NT2/D1 (cell line): ENCODE data around the gene PFN3.
A peak's percentile ranks its signal among the peaks of the same experiment; 100 is the strongest.

Experiments used
- DNase-seq: peaks from one replicate; pipeline ENCODE4 v3.0.0-alpha.2; 2011; ENCODE audit warnings: low read depth, low spot score
- H3K27me3 ChIP-seq: 2 replicates; pipeline ENCODE4 v1.6.0; 2011; ENCODE audit warnings: mild to moderate bottlenecking; ENCODE audit not compliant: insufficient read length, insufficient read depth
- H3K36me3 ChIP-seq: 2 replicates; pipeline ENCODE4 v1.6.1; 2011; ENCODE audit warnings: mild to moderate bottlenecking, low read length, mixed read lengths; ENCODE audit not compliant: insufficient read depth, insufficient read length
- H3K4me1 ChIP-seq: 2 replicates; pipeline ENCODE4 v1.5.1; 2011; ENCODE audit not compliant: insufficient read depth, insufficient read length
- H3K4me3 ChIP-seq: 2 replicates; pipeline ENCODE4 v1.5.1; 2011; ENCODE audit warnings: low read depth; ENCODE audit not compliant: insufficient read length
- H3K9ac ChIP-seq: 2 replicates; pipeline ENCODE4 v1.6.0; 2011; ENCODE audit warnings: low read depth; ENCODE audit not compliant: insufficient read length
- H3K9me3 ChIP-seq: 2 replicates; pipeline ENCODE4 v1.5.1; 2011; ENCODE audit warnings: mild to moderate bottlenecking, low read length; ENCODE audit not compliant: insufficient read depth
- SUZ12 ChIP-seq: IDR thresholded peaks from 2 replicates; pipeline ENCODE4 v1.6.1; 2011; ENCODE audit not compliant: insufficient read length, insufficient read depth; ENCODE audit errors: extremely low read depth
- YY1 ChIP-seq: IDR thresholded peaks from 2 replicates; pipeline ENCODE4 v1.6.1; 2011; ENCODE audit not compliant: insufficient read length, insufficient read depth
- ZNF274 ChIP-seq: IDR thresholded peaks from 2 replicates; pipeline ENCODE4 v1.6.1; 2011; ENCODE audit warnings: mild to moderate bottlenecking, low read depth, low read length

The PFN3 gene

GRCh38 chr5:177445917-177446199, 45.4 kb upstream of the PFN3 start:
- TF ChIP-seq ZNF274 (no peak), SUZ12 (no peak), YY1 (no peak)
- peak overlapping the region; percentile 76 for H3K4me3 ChIP-seq
- no peak for DNase-seq
- H3K4me1 ChIP-seq, result peaks cover 23% of the 10 kb centered on the region
- no peaks in the 10 kb centered on the region for H3K9me3 ChIP-seq
- peaks cover 6% of the 10 kb centered on the region for H3K27me3 ChIP-seq
- H3K36me3 ChIP-seq, result peaks cover 35% of the 10 kb centered on the region
- H3K9ac ChIP-seq, result peak overlapping the region; percentile 91

- no peak for TF ChIP-seq SUZ12
- no peak for TF ChIP-seq YY1
- Histone ChIP-seq H3K9ac (no peak overlapping the region), H3K9me3 (no peaks in the 10 kb centered on the region), H3K36me3 (peaks cover 40% of the 10 kb centered on the region), H3K4me1 (peaks cover 26% of the 10 kb centered on the region), H3K4me3 (no peak overlapping the region), H3K27me3 (peaks cover 5% of the 10 kb centered on the region)
- DNase-seq, result no peak
Measured at GRCh38 chr5:177445052-177445916, 44.8 kb upstream of the PFN3 start.

GRCh38 chr5:177444106-177445051, 43.9 kb upstream of the PFN3 start:
- no peak for DNase-seq
- Histone ChIP-seq H3K4me1 (peaks cover 28% of the 10 kb centered on the region), H3K4me3 (no peak overlapping the region), H3K36me3 (peaks cover 45% of the 10 kb centered on the region), H3K27me3 (peaks cover 5% of the 10 kb centered on the region), H3K9ac (no peak overlapping the region), H3K9me3 (no peaks in the 10 kb centered on the region)
- TF ChIP-seq SUZ12, result no peak
- no peak for TF ChIP-seq ZNF274
- TF ChIP-seq YY1, result no peak

GRCh38 chr5:177443144-177443983, 42.9 kb upstream of the PFN3 start:
- H3K9me3 ChIP-seq, result no peaks in the 10 kb centered on the region
- peaks cover 51% of the 10 kb centered on the region for H3K36me3 ChIP-seq
- DNase-seq, result no peak
- TF ChIP-seq ZNF274 (no peak), SUZ12 (no peak), YY1 (no peak)
- H3K4me1 ChIP-seq, result peaks cover 26% of the 10 kb centered on the region
- no peak overlapping the region for H3K9ac ChIP-seq
- peaks cover 5% of the 10 kb centered on the region for H3K27me3 ChIP-seq
- H3K4me3 ChIP-seq, result no peak overlapping the region

GRCh38 chr5:177442066-177442826, 41.8 kb upstream of the PFN3 start:
- Histone ChIP-seq H3K9me3 (no peaks in the 10 kb centered on the region), H3K27me3 (peaks cover 5% of the 10 kb centered on the region), H3K36me3 (peaks cover 61% of the 10 kb centered on the region), H3K4me3 (no peak overlapping the region), H3K9ac (peak overlapping the region; percentile 34), H3K4me1 (peaks cover 23% of the 10 kb centered on the region)
- DNase-seq, result no peak
- TF ChIP-seq SUZ12 (no peak), ZNF274 (no peak), YY1 (no peak)

GRCh38 chr5:177440990-177441780, 40.7 kb upstream of the PFN3 start:
- no peaks in the 10 kb centered on the region for H3K9me3 ChIP-seq
- no peak for DNase-seq
- TF ChIP-seq ZNF274 (no peak), YY1 (no peak), SUZ12 (no peak)
- H3K36me3 ChIP-seq, result peaks cover 68% of the 10 kb centered on the region
- peaks cover 2% of the 10 kb centered on the region for H3K27me3 ChIP-seq
- peak overlapping the region; percentile 43 for H3K9ac ChIP-seq
- H3K4me1 ChIP-seq, result peaks cover 21% of the 10 kb centered on the region
- H3K4me3 ChIP-seq, result no peak overlapping the region
